ENCODE results near the gene POU2AF1. TPM values are rescaled to one million over a fixed set of nuclear protein-coding genes. Genes with fewer than 3 reads are reported as not detected.

Gene POU2AF1
- total and polyA plus RNA-seq, 8 donors = 0.38 to 4.5 (median 0.98) TPM

DNA sequence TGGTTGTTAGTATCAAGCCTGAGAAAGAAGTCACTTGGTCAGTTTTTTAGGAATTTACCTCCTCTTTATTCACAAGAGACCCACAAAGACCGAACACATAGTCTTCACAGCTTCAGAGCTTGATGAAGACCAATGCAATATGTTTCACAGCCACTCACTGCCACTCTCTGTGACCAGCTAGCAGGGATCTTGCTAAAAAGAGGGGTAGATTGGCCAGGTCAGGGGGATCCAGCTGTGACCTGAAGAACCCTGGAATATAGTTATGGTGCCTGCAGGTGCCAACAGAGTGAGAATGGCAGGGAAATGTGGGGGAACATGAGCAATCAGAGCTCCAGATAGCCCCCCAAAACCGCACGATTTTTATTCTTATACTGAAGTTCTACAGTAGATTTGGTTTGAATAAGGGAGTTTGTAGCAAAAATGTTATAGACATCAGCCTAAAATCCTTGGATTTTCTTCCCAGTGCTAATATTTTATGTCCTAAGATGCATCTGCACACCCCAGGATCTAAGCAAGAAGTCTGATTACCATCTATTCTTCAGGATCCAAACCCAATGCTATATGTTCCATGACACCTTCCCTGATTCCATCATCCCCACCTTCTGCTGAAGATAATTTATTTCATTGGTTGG, 8.7 kb downstream of the POU2AF1 start:
- no peak overlapping the region for H3K4me3 ChIP-seq
- no peaks in the 10 kb centered on the region for H3K36me3 ChIP-seq
- intact Hi-C loops (cut with DNase I) = no loop called here
- ATAC-seq (no peak), DNase-seq (no peak)
- H3K4me1 ChIP-seq = no peaks in the 10 kb centered on the region
- no peaks in the 10 kb centered on the region for H3K9me3 ChIP-seq
- H3K27ac ChIP-seq = no peak overlapping the region
- TF ChIP-seq, protein P1, sequence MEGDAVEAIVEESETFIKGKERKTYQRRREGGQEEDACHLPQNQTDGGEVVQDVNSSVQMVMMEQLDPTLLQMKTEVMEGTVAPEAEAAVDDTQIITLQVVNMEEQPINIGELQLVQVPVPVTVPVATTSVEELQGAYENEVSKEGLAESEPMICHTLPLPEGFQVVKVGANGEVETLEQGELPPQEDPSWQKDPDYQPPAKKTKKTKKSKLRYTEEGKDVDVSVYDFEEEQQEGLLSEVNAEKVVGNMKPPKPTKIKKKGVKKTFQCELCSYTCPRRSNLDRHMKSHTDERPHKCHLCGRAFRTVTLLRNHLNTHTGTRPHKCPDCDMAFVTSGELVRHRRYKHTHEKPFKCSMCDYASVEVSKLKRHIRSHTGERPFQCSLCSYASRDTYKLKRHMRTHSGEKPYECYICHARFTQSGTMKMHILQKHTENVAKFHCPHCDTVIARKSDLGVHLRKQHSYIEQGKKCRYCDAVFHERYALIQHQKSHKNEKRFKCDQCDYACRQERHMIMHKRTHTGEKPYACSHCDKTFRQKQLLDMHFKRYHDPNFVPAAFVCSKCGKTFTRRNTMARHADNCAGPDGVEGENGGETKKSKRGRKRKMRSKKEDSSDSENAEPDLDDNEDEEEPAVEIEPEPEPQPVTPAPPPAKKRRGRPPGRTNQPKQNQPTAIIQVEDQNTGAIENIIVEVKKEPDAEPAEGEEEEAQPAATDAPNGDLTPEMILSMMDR (IDR thresholded peaks at IDR 0.05) = no peak
- H3K27me3 ChIP-seq = no peaks in the 10 kb centered on the region

DNA sequence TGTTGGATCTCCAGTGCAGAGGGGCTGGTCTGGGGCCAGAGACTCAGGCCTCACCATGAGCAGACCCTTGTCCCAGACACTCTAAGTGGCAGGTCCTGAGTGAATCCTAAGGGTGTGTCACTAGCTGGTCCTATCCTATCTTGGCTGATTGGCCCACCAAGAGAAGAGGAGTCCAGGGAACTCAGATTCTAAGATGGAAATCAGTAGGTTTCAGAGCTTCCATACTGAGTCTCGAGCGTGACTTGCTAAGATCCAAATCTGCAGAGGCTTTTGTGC, 10.9 kb downstream of the POU2AF1 start:
- H3K9me3 ChIP-seq = no peaks in the 10 kb centered on the region
- no peaks in the 10 kb centered on the region for H3K4me1 ChIP-seq
- no peak for ATAC-seq
- H3K27ac ChIP-seq = no peak overlapping the region
- intact Hi-C loops (cut with DNase I) = no loop called here
- DNase-seq = no peak
- no peaks in the 10 kb centered on the region for H3K36me3 ChIP-seq
- no peaks in the 10 kb centered on the region for H3K27me3 ChIP-seq
- no peak overlapping the region for H3K4me3 ChIP-seq
- TF ChIP-seq, protein P1 (IDR thresholded peaks at IDR 0.05) = no peak

DNA sequence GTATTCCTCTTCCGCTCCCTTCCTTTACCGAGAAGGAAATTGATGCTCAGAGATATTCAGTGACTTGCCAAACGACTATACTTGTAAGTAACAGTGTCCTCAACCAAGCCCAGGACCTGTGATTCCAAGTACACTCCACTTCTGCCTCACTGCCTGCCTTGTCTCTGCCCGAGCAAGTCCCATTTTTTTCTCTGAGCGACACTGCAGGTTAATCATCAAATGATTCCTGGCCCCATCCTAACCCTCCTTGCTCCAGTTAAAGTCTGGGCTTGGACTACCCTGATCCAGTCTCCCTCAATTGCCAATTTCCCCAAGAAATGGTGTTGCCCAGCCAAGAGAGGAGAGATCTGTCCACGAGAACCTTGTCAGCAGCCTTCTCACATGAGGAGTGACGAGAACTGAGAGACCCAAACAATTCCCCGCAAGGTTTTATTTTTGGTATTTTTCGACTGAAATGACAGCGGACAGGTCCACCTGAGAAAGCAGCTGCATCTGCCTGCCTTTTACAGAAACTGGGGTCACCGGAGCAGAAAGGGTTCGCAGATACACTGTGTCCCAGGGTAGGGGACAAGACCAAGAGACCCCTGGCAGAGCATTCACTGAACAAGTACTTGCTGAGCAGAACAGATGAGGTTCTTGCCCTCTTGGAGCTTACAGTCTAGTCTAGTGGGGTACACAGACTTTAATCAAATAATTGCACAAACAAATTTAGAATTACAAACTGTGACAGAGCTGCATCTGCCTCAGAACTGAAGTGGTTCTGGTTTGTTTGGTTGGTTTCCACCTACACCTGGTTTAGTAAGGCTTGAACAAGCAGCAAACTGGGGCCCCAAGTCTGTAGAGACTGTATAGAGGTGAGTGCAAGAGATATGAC, 11.4 kb downstream of the POU2AF1 start:
- Histone ChIP-seq H3K27me3 (no peaks in the 10 kb centered on the region), H3K9me3 (no peaks in the 10 kb centered on the region), H3K27ac (no peak overlapping the region), H3K36me3 (no peaks in the 10 kb centered on the region), H3K4me1 (no peaks in the 10 kb centered on the region), H3K4me3 (no peak overlapping the region)
- no peak for DNase-seq
- TF ChIP-seq, protein P1 (IDR thresholded peaks at IDR 0.05) = no peak
- intact Hi-C loops (cut with DNase I) = no loop called here
- no peak for ATAC-seq

DNA sequence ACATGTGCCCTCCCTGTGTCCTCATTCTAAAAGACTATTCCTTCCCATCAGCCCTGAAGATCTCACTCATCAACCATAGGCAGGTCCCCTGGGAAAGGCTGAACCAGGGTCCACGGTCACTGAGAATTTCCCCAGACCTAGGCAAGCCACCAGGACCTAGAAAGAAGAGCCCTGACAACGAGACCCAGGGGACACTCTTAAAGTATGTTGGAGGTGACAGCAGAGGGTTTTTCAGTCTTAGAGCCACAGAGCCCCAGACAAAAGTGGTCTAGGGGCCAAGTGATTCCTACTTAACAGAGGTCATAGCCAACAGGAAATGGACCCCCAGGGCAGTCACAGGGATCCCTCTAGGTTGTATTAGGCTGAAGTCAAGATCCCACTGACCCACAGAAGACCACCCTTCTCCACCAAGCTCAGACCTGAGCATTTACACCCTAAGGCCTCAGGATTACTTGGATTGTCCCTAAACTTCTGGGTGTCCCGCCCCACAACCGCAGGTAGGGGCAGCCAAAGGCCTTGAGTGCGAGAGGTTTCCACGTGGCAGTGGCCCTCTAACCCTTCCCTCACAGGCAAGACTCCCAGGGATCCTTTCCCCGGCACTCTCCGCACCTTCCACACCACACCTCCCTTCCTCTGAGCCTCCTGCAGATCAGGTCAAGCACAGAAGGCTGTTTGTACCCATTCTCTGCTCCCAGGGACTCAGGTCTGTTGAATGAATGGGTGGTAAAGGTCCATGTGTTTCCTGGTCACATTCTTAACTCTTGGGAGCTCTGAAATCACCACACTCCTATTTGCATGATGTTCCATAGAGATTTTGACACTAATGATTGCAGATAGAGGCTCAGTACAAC, 12.3 kb downstream of the POU2AF1 start:
- no peak for ATAC-seq
- H3K27ac ChIP-seq = no peak overlapping the region

More for the DNA sequence above, 12.3 kb downstream of the POU2AF1 start:
- no peaks in the 10 kb centered on the region for H3K27me3 ChIP-seq
- intact Hi-C loops (cut with DNase I) = no loop called here
- H3K36me3 ChIP-seq = no peaks in the 10 kb centered on the region
- no peak overlapping the region for H3K4me3 ChIP-seq
- no peak for DNase-seq
- no peaks in the 10 kb centered on the region for H3K9me3 ChIP-seq
- TF ChIP-seq, protein P1 (IDR thresholded peaks at IDR 0.05) = no peak
- no peaks in the 10 kb centered on the region for H3K4me1 ChIP-seq

Measured in left lung (tissue), 10 donors.